OCI-LY3 (cell line): Measurements from ENCODE around the gene RAET1L.
"Not testable (repeated sequence)": the region's sequence is repeated elsewhere in the genome, so short reads cannot be mapped to it uniquely, and the experiment has no call there.

Source experiments
- EZH2phosphoT487 ChIP-seq: fragments of 200-600 bp; shearing (Covaris generic); IDR thresholded peaks from 2 replicates; pipeline ENCODE4 v1.6.1; 2018; ENCODE audit warnings: antibody characterized with exemption, mixed run types, low read depth
- TF ChIP-seq, protein P1 (sequence below): fragments of 200-600, 300-600 bp; sonication (generic); IDR thresholded peaks from 2 replicates; pipeline ENCODE4 v1.5.1; 2014; ENCODE audit warnings: antibody characterized with exemption, low read length, low read depth

DNA sequence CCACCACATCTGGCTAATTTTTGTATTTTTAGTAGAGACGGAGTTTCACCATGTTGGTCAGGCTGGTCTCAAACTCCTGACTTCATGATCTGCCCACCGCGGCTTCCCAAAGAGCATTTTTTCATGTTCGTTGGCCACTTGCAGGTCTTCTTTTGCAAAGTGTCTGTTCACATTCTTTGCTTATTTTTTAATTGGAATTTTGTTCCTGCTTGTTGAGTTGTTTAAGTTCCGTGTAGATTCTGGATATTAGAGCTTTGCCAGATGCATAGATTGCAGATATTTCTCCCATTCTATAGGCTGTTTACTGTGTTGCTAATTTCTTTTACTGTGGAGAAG is 8.2 kb downstream of the RAET1L start:
- TF ChIP-seq, protein P1, sequence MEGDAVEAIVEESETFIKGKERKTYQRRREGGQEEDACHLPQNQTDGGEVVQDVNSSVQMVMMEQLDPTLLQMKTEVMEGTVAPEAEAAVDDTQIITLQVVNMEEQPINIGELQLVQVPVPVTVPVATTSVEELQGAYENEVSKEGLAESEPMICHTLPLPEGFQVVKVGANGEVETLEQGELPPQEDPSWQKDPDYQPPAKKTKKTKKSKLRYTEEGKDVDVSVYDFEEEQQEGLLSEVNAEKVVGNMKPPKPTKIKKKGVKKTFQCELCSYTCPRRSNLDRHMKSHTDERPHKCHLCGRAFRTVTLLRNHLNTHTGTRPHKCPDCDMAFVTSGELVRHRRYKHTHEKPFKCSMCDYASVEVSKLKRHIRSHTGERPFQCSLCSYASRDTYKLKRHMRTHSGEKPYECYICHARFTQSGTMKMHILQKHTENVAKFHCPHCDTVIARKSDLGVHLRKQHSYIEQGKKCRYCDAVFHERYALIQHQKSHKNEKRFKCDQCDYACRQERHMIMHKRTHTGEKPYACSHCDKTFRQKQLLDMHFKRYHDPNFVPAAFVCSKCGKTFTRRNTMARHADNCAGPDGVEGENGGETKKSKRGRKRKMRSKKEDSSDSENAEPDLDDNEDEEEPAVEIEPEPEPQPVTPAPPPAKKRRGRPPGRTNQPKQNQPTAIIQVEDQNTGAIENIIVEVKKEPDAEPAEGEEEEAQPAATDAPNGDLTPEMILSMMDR: peak; percentile 4; the same call in 1 of the 2 replicates
- TF ChIP-seq EZH2phosphoT487: not testable (repeated sequence)
